NCI-H2196 (cell line): ENCODE results near the gene RNF220.

Experiments used
- DNase-seq: peaks from one replicate; lab custom pipeline; 2025; ENCODE audit not compliant: unreplicated experiment; lab: John Stamatoyannopoulos, UW

RNF220 gene

GRCh38 chr1:44406737-44407429, 1.8 kb downstream of the RNF220 start:
- no peak for DNase-seq

GRCh38 chr1:44407430-44408211, 2.6 kb downstream of the RNF220 start:
- no peak for DNase-seq

- no peak for DNase-seq
Observed at GRCh38 chr1:44408212-44408582, 3.1 kb downstream of the RNF220 start.

GRCh38 chr1:44408632-44409602, 3.9 kb downstream of the RNF220 start:
- no peak for DNase-seq

- no peak for DNase-seq
Observed at GRCh38 chr1:44409757-44410156, 4.7 kb downstream of the RNF220 start.

GRCh38 chr1:44411861-44412260, 6.8 kb downstream of the RNF220 start:
- no peak for DNase-seq

- no peak for DNase-seq
Observed at GRCh38 chr1:44412601-44413000, 7.5 kb downstream of the RNF220 start.

- DNase-seq, result no peak
Observed at GRCh38 chr1:44413740-44414139, 8.7 kb downstream of the RNF220 start.

GRCh38 chr1:44415013-44415412, 10.0 kb downstream of the RNF220 start:
- no peak for DNase-seq

GRCh38 chr1:44416408-44416807, 11.4 kb downstream of the RNF220 start:
- DNase-seq, result no peak

GRCh38 chr1:44417351-44418021, 12.4 kb downstream of the RNF220 start:
- no peak for DNase-seq

- DNase-seq, result no peak
Observed at GRCh38 chr1:44418022-44418673, 13.1 kb downstream of the RNF220 start.

- DNase-seq, result no peak
Observed at GRCh38 chr1:44419901-44420300, 14.8 kb downstream of the RNF220 start.

- no peak for DNase-seq
Observed at GRCh38 chr1:44420535-44420934, 15.5 kb downstream of the RNF220 start.

GRCh38 chr1:44421446-44421884, 16.4 kb downstream of the RNF220 start:
- DNase-seq, result no peak

- DNase-seq, result no peak
Observed at GRCh38 chr1:44422161-44422560, 17.1 kb downstream of the RNF220 start.

GRCh38 chr1:44423591-44424537, 18.8 kb downstream of the RNF220 start:
- peak; percentile 70 for DNase-seq

- DNase-seq, result no peak
Observed at GRCh38 chr1:44424747-44425146, 19.7 kb downstream of the RNF220 start.
